AG09319 (cell line): ENCODE data around the gene CARD10.
"Not testable (repeated sequence)": the region's sequence is repeated elsewhere in the genome, so short reads cannot be mapped to it uniquely, and the experiment has no call there.

ENCODE experiments used
- DNase-seq: peaks from one replicate; pipeline ENCODE4 v3.0.0-alpha.2; 2010; ENCODE audit warnings: low read depth; ENCODE audit errors: extremely low read depth
- CTCF ChIP-seq: IDR thresholded peaks from 2 replicates; pipeline ENCODE4 v1.5.1; 2011; ENCODE audit warnings: low read depth, mild to moderate bottlenecking, inconsistent platforms, low read length, moderate library complexity

CARD10 gene

GRCh38 chr22:37551981-37552380 lies 32.8 kb upstream of the CARD10 start:
- TF ChIP-seq CTCF: no peak
- DNase-seq: no peak

GRCh38 chr22:37550921-37551320 lies 31.7 kb upstream of the CARD10 start:
- DNase-seq: not testable (repeated sequence)

- TF ChIP-seq CTCF: peak; percentile 47
- no peak for DNase-seq
These were observed 30.5 kb upstream of the CARD10 start for GRCh38 chr22:37549704-37550059.

GRCh38 chr22:37547251-37547741 lies 28.1 kb upstream of the CARD10 start:
- DNase-seq: no peak
- no peak for TF ChIP-seq CTCF

- DNase-seq: no peak
- TF ChIP-seq CTCF: peak; percentile 23
These were observed 27.4 kb upstream of the CARD10 start for GRCh38 chr22:37546437-37547250.

- TF ChIP-seq CTCF: no peak
- peak; percentile 93 for DNase-seq
These were observed 26.7 kb upstream of the CARD10 start for GRCh38 chr22:37545703-37546436.

- DNase-seq: no peak
- TF ChIP-seq CTCF: peak; percentile 91
These were observed 25.9 kb upstream of the CARD10 start for GRCh38 chr22:37544955-37545702.
